ENCODE measurements around the gene WWOX.

The WWOX gene

DNA sequence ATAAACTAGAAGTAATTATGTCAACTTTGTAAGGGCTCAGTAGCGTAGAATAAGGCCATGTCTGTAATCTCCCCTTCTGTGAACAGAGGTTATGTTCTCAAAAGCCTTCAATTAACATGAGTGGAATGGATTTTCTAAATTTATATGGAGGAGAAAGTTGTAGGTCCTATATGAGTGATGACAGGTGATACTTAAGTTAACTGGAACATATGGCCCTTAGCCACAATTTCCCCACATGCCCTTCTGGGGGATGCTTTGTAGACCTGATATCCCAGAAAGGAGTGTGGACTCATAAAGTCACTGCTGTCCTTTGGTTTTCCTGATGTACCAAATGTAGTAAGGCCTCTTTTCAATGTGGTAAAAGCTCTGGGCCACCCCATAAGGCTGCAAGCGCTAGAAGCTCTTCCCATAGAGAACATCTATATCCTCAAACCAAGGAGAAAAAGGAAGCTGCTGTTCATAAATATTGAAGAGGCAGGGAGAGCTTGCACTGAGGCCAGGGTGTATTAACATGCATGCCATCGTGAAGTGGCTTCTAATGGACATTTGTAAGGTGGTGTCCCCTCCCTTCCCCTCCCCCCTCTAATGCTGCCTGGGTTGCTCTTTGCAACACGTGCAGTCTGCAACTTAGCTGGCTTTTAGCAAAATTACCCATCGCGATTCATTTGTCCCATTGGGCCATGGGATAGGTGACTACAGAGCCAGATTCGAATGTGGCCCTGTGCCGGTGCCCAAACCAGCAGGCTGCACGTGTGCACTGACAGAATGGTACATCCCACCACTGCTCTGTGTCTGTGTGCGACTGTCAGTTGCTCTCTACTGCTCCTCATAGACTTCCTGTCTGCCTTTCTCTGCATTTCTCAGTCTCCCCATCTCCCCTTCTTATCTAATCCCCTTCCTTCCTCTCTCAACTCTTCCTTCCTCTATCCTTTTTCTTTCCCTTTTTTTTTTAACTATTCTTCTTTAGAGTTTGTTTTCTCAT, 269.0 kb downstream of the WWOX start:
- DNase-seq = no peak

DNA sequence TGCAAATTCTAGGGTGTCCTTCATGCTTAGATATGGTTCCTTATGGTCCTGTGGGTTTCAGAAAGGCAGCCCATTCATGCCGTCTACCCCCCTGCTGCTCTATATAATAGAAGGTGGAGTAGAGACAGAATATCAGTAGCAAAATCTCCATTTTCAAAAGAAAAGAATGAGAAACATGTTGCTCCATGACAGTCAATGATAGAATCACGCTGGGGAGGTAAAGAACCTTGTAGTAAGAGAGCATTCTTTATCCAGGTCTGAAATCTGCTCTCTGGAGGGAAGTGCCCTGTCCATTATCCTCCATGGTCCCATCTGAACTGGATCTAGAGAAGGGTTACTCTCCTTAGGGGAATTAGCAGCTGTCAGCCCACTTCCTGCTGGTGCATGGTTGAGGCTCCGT, 272.8 kb downstream of the WWOX start:
- no peak for DNase-seq

DNA sequence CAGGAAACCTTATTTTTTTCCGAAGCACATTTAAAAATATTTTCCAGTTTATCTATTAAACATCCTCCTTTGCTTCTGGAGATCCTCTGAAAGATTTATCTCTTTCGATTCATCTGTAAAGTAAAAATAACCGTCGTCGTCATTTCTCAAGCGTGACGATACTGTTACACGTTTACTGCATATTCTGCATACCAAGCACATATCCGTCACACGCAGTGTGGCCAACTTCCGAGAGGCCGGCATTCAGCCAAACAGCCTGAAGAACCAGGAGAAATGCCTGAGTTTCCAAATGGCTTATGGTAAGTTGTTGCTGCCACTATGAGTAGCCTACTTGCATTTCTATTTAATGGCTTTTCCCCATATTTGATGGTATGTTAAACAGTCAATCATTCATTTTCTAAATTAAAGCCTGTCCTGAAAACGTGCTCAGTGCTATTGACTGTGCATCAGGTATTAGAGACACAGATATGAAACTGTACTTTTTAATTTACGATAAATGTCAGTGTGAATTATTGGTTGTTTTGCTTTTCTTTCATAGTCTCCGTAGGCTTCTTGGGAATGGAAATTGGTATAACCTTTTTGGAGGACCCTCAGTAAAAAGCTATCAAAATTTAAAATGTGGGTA, 275.7 kb downstream of the WWOX start:
- no peak for DNase-seq

DNA sequence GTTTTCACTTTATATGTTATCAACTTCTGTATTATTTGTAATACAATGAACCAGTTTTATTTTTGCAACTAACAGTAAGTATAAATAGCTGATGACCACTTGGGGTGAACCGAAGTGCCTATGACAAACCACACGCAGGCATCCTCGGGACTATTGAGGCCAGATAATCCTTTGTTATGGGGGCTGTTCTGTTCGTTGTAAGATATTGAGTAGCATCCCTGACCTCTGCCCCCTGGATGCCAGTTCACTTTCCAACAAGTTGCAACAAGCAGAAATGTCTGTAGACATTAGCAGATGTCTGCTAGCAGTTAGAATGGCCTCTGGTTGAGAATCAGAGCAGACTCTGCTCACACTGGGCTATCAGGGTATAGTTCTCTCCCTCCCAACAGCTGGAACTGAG, 277.0 kb downstream of the WWOX start:
- DNase-seq = no peak

DNA sequence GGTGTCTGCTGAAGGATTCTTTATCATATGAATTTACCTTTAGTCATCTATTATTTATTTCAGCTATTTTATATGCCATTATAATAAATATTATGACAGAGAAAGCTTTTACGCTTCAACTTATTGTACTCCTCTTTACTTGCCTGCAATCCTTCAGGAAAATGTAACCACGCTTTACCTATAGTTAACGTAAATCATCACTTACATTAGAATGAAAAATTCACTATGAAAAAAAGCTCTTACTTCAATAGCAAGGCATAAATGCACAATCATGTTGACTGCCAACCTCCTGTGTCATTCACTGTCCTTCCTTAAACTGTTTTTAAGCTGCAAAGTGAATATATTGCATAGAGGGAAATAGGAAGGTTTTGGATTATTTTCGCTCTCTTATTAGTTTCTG, 277.9 kb downstream of the WWOX start:
- DNase-seq = no peak

DNA sequence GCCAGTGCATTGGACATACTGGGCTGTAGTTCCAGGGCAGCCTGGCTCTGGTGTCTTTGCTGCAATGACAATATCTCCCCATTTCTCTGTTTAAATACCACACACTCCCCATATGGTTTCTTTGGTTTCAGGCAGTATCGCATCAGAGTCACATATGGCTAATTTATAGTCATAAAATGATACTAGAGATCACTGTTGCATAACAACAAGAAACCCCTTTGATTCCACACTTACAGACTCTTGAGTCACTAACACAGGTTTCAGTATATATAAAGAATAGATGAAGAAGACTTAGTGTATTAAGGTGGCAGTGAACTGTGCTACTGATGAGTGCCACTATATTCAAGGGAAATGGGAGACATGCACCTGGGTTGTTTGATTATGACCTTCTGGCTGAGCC, 281.6 kb downstream of the WWOX start:
- DNase-seq = no peak

DNA sequence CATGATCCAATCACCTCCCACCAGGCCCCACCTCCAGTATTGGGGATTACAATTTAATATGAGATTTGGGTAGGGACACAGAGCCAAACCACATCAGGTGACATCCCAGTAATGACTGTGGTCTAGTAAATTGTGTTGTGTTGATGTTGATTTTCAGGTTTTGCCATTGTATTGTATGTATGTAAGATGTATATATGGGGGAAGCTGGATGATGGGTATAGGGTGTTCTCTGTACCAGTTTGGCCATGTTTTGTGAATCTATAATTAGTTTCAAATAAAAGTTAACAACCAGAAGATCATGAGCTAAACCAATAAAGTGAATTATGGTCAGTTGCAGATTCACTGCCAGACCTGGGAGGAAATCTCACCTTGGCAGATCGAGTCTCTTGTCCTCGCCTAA, 283.7 kb downstream of the WWOX start:
- DNase-seq = no peak

DNA sequence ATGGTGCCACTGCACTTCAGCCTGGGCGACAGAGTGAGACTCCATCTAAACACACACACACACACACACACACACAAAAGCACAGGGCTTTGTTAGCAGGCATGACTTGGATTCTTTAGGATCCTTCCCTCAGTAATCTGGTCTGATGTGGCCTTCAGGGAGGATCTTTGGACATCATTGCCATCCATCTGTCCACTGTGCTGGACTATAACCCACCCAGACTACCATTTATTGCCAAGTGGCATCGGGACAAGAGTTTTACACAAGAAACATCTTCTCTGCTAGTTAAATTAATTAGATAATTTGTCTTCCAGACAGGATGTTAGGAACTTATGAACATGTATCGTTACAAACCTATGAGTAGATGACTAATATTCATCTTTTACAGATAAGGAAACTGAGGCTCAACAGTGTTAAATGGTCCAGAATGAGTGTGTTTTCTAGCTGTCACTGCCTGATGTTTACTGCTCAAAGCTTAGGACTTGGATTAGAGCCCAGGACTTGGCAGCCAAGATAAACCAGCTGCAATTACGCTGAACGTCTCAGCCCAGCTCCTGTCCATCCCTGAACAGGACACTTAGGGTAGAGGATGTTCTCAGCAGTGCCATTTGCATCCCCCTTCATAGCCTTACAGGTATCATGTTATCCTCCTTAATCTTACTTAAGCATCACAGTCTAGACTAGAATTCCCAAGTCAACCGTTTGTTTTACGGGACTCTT, 285.8 kb downstream of the WWOX start:
- no peak for DNase-seq

DNA sequence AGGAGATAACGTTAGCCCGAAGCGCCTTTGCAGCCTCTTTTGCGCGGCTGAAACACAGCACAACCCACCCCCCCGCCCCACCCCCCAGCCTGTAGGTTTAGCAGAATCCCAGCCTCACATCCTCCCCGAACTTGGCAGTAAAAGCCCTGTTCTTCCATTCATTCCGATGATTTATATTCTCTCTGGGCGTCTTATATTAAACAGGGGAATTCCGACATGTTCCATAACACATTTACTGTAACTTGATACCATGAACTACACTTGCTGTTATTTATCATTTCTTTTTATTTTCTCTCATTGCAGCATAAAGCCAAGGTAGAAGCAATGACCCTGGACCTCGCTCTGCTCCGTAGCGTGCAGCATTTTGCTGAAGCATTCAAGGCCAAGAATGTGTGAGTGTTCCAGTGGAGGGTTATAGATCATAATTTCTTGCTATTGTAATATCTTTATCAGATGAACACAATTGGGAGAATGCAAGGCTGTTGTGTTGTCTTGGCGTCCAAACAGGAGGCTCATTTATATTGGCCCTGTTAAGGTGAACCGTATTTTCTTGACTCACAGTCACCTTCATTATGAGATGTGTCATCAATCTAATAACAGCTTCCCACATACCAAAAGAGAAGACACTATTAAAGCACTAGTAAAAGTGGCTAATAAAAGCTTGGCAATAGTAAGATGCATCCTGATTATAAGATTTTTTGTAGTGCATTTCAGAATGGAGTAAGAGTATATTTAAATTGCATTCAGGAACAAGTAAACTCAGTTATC, 287.3 kb downstream of the WWOX start:
- peak; percentile 59 for DNase-seq

DNA sequence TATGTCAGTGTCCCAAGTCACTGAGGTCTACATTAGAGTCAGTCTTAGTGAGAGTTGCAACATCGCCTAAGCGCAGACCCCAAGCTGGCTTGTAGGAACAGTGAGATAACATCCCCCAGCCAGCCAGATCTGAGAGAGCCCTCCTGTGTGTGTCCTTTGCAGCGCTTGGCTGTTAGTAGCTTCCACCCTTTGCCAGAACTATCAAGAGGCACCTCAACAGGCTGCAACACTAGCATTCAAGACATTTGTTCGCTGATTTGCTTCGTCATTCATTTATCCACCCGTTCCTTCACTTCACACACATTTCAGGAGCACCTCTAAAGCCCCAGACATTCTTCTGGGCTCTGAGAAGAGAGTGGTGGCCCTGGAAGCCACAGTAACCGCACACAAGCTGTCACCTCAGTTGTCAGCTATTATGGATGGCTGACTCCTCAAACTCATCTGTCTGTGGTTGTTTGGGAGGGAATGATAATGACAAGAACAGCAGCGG, 289.6 kb downstream of the WWOX start:
- no peak for DNase-seq

DNA sequence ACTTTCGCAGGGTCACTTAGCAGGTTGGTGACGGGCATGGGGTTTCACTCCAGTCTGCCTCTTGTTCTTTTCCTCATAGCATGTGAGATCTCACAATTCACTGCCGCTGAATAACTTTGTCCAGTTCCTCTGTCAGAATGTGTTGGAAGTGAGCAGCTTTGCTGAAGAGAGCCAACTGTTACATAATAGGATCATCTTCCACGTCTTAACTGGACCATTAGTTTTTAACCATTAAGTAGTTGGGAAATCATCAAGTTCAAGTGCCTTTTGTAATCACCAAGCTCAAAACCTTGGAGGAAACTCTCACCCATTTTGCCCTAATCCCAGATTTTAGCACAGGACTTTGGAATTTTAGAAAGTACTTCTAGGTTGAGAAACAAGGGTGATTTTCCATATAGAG, 290.6 kb downstream of the WWOX start:
- no peak for DNase-seq

DNA sequence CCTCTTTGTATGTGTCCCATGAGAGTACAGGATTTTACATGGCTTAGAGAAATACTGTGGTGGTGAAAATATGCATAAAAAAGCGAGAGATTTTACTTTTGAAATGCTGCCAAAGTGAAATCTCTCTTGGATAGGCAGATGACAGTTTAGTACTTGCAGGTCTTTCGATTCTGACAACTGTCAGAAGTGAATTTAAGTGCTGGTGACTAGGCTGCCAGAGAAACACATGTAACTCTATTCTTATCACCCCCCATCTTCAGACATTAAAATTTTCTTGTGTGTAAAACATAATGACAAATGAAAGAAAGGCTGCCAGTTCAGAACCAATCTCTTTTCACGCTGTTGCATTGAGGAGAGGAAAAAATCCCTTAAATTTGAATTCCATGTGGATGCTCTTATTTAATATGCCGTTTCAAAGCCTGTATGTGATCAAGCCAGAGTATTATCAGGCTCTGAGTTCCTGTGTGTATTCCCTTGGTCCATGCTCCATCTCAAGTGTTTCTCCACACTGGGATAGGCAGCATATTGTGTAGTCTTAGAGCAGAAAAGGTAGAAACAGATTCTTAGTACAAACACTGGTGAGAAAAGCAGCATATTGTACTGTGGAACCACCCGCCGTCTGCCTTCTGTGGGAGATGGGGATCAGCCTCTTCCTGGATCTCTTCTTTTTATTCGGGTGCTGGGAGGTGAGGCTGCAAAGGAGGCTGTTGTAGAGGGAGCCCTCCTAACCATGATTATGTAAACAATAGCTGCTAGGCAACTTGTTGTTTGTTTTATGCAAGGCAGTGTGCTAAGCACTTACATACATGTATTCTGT, 291.3 kb downstream of the WWOX start:
- no peak for DNase-seq

DNA sequence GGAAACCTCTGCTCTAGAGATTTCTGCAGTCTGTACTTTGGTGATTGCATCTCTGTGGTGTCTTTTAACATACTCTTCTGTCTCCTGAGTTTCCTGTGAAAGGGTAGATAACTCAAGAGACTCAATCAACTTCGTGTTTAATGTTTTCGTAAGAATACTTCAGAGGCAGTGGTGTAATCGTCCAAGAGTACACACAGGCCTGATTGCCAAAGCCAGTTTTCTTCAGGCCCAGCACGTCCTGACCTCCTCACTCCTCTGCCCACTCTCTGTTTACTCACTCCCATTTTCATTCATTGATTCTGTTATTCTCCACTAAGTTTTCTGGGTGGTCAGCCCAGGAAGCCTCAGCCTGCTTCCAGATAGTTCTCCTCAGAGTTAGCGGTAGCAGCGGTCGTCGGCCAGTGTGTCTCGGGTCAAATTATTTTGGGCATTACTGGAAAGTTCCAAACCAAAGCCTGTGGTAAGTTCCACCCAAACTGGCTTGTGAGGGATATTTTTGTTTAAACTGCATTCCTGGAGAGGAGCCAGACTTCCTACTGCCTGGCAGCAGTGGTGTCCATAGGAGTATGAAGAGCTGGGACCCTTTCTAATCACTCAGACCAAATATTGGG, 293.2 kb downstream of the WWOX start:
- peak; percentile 74 for DNase-seq

DNA sequence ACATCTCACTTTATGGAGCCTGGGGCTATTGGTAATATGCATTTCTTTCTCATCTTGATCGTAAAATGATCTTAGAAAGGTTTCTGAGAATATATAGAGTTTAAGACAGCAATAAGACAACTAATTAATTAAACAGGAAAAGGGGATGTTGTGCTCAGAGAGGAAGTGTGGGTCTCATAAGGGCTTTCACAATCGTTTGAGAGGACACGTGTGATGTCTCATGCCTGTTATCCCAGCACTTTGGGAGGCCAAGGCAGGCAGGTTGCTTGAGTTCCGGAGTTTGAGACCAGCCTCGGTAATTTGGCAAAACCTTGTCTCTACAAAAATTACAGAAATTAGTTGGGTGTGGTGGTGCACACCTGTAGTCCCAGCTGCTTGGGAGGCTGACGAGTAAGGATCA, 295.6 kb downstream of the WWOX start:
- DNase-seq = no peak

DNA sequence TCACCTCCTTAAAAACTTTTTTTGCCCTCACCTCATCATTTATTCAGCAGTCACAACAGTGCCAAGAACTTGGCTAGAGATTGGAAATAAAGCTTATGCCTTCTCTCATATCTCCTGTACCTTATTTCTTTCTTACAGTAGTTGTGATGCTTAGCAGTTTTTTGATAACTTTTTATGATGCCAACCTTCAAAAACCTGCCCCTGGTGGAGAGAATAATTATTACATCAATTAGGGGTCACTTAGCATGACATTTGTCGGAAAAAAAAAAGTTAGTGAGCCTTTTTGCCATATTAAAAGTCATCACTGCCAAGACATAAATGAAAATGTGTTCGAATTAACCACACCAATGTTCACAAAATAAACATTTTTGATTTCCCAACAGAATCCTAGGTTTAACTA, 296.6 kb downstream of the WWOX start:
- no peak for DNase-seq

DNA sequence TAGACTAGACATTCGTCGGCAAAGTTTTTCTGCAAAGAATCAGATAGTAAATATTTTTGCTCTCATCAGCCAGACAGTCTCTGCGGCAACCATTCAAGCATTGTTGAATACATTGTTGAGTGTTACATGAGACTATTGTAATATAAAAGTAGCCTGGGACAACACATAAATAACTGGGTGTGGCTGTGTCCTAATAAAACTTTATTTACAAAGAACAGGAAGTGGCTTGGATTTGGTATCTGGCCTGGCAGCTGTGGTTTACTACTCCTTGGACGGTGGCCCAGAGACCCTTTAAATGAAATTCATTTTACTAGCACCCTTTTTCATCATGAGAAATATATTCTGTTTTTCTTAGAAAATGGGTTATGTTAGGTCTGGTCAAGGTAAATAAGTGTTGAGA, 297.2 kb downstream of the WWOX start:
- no peak for DNase-seq

DNA sequence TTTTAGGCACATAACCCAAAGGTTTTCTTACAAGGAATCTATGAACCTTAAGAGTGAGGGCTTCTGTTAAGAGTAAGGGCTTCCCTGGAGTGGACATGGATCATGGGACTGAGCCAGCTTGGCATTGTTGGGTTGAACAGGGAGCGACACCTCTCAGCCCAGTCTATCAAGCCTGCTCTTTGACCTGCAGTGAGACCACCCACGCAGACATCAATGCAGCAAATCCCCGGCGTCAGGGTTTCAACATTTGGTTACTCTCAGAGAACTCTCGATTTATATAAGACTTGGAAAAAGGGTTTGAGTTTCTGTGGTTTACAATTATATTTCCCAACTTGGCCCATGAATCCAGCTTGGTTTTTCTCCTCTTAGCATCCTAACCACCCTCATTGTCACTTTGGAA, 299.9 kb downstream of the WWOX start:
- no peak for DNase-seq

DNA sequence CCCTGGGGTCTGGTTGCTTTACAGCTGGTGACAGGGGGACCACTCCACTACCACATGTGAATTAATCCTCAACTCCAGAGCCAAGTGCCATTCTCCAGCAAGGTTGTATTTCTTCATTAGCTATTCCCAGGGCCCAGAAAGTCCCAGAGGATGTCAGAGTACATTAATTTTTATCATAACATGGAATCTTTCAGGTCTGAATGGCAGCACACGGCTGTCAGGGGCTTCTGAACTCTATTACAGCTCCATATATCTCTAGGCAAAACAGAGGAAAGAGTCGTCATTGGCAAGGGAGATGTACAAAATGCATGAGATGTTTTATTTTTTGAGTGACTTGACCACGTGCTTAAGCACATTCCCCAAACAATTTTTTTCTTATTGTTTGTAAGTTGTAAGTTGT, 303.4 kb downstream of the WWOX start:
- no peak for DNase-seq

DNA sequence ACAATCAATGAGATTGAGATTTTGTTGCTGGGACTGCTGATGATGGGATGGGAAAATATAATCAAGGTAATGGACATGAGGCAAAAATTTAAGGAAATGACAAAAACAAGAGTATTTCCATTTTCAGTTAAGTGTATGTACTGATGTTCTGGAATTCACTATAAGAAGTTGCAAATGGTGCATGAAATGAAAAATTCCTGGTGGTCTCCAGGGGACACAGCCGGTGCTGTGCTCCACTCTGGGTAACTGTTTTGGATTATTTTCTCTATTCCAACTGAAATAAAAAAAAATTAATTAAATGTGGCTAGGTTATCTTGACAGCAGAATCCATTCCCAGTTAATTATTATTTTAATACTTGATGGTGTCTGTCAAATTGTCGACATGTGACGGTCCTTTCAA, 305.6 kb downstream of the WWOX start:
- no peak for DNase-seq

DNA sequence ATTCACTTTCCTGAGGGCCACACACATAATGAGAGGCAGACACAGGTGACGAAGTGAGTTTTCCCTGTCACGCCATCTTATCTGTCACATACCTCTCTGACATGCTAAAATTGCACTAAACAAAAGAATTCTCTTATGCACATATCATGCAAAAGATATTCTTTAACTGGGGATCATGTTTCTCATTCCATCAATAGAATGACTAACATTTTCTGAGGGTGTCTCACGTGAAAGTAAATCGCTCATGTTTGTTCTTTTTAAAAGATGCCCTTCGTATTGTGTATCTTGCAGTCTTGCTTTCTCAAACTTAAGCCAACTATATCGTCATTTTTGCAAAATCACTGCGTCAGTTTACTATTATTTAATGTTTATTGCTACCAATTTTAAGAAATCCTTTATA, 306.4 kb downstream of the WWOX start:
- no peak for DNase-seq

DNA sequence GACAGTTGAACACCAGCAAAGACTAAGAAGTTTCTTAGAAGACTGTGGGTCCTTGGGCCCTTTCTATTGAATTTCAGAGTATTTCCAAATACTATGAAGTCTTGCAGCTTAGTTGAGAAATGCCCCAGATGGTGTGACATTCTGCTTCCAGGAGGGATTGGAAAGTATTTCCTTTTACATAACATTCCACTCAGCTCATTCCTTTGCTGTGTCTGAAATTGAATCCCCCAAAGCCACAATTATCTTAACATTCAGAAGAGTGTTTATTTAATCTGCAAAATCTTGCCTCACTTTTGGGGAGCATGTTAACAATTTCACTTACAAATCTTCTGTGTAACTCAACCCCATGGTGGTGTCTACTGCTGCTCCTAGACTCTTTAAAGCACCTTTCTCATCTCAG, 307.7 kb downstream of the WWOX start:
- DNase-seq = no peak

DNA sequence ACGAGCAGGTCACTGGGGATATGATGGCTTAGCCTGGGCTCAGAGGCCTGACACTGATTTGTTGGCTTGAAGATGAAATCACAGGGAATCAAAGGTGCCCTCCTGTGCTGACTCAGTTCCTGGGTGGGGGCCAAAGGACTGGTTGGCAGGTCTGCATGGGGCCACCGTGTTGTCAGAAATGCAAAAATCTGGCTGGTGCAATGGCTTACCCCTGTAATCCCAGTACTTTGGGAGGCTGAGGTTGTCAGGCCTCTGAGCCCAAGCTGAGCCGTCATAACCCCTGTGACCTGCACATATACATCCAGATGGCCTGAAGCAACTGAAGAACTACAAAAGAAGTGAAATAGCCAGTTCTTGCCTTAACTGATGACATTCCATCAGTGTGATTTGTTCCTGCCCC, 314.2 kb downstream of the WWOX start:
- no peak for DNase-seq
